ENCODE results near the gene IQGAP2. TPM values are rescaled to one million over a fixed set of nuclear protein-coding genes. Genes with fewer than 3 reads are reported as not detected.

Gene IQGAP2
- total RNA-seq, 4 donors from 2014 or later: 22.6 to 63.9 (median 28.3) TPM

- DNase-seq (ENCODE audit: low spot score): no peak
- no peak for TF ChIP-seq CTCF (IDR thresholded peaks at IDR 0.05)
- no peak for ATAC-seq (ENCODE audit: low FRiP score)
Observed at GRCh38 chr5:76488969-76489368, 85.9 kb downstream of the IQGAP2 start.

- DNase-seq (ENCODE audit: low spot score): no peak
- no peak for TF ChIP-seq CTCF (IDR thresholded peaks at IDR 0.05)
- ATAC-seq (ENCODE audit: low FRiP score): no peak
Observed at GRCh38 chr5:76489877-76490688, 87.0 kb downstream of the IQGAP2 start.

- ATAC-seq (ENCODE audit: low FRiP score): no peak
- DNase-seq (ENCODE audit: low spot score): no peak
- no peak for TF ChIP-seq CTCF (IDR thresholded peaks at IDR 0.05)
Observed at GRCh38 chr5:76490960-76491359, 87.9 kb downstream of the IQGAP2 start.

- DNase-seq (ENCODE audit: low spot score) (no peak), ATAC-seq (ENCODE audit: low FRiP score) (no peak)
- no peak for TF ChIP-seq CTCF (IDR thresholded peaks at IDR 0.05)
Observed at GRCh38 chr5:76492819-76493189, 89.7 kb downstream of the IQGAP2 start.

- DNase-seq (ENCODE audit: low spot score) (no peak), ATAC-seq (ENCODE audit: low FRiP score) (no peak)
- no peak for TF ChIP-seq CTCF (IDR thresholded peaks at IDR 0.05)
Observed at GRCh38 chr5:76493190-76493837, 90.2 kb downstream of the IQGAP2 start.

- TF ChIP-seq CTCF (IDR thresholded peaks at IDR 0.05): no peak
- ATAC-seq (ENCODE audit: low FRiP score) (no peak), DNase-seq (ENCODE audit: low spot score) (no peak)
Observed at GRCh38 chr5:76494201-76494600, 91.1 kb downstream of the IQGAP2 start.

- no peak for ATAC-seq (ENCODE audit: low FRiP score)
- no peak for TF ChIP-seq CTCF (IDR thresholded peaks at IDR 0.05)
- no peak for DNase-seq (ENCODE audit: low spot score)
Observed at GRCh38 chr5:76495870-76496269, 92.8 kb downstream of the IQGAP2 start.

Data from omental fat pad (tissue), 4 donors.